HEK293 (cell line): ENCODE results near the gene DIABLO.

ENCODE experiments used
- CTCF ChIA-PET: fragments of 350-600 bp; formaldehyde crosslinking; extraction: SDS; loops from one replicate; lab custom pipeline; 2021; ENCODE audit warnings: antibody characterized with exemption; lab: Yijun Ruan, JAX
- POLR2A ChIA-PET: fragments of 300-600 bp; formaldehyde crosslinking; extraction: SDS; loops from one replicate; lab custom pipeline; 2020; ENCODE audit warnings: antibody characterized with exemption, inconsistent platforms; lab: Yijun Ruan, JAX
- H3K27ac ChIP-seq: fragments of 200-500 bp; sonication (Bioruptor generic); 2 replicates; pipeline ENCODE4 v1.5.1; 2014; ENCODE audit warnings: low read depth, low read length, control low read depth, inconsistent platforms; ENCODE audit errors: extremely low read depth
- H3K36me3 ChIP-seq, 2 experiments: fragments of 200-500 bp in 1 of 2; sonication (Bioruptor generic) in 1 of 2; 1 replicate in 1 of 2; 2 replicates in 1 of 2; pipeline ENCODE4 v1.5.1; 2014 to 2017; ENCODE audit warnings: inconsistent platforms in 2 of 2, low read length in 2 of 2; ENCODE audit not compliant: control insufficient read depth in 2 of 2, insufficient read depth in 1 of 2
- H3K4me1 ChIP-seq: fragments of 200-500 bp; sonication (Bioruptor generic); 2 replicates; pipeline ENCODE4 v1.5.1; 2014; ENCODE audit warnings: mild to moderate bottlenecking, low read length, inconsistent platforms; ENCODE audit not compliant: control insufficient read depth, insufficient read depth
- H3K4me3 ChIP-seq: 2 replicates; pipeline ENCODE4 v1.5.1; 2011; ENCODE audit warnings: low read depth, mild to moderate bottlenecking, control low read depth, low read length, moderate library complexity
- H3K9me3 ChIP-seq: fragments of 200-500 bp; sonication (Bioruptor generic); 2 replicates; pipeline ENCODE4 v1.5.1; 2014; ENCODE audit warnings: low read depth, low read length, inconsistent platforms; ENCODE audit not compliant: control insufficient read depth, insufficient read depth
- FEZF1 ChIP-seq: fragments of 450-650 bp; formaldehyde crosslinking; IDR thresholded peaks from 2 replicates; pipeline ENCODE4 v1.5.1; 2016; ENCODE audit warnings: missing biosample characterization, missing genetic modification characterization
- KLF8 ChIP-seq: fragments of 450-650 bp; formaldehyde crosslinking; IDR thresholded peaks from 2 replicates; pipeline ENCODE4 v1.5.1; 2016; ENCODE audit warnings: missing biosample characterization, missing genetic modification characterization
- TSHZ1 ChIP-seq: fragments of 450-650 bp; formaldehyde crosslinking; IDR thresholded peaks from 2 replicates; pipeline ENCODE4 v1.5.1; 2016; ENCODE audit warnings: missing biosample characterization, missing genetic modification characterization, borderline replicate concordance
- ZBTB1 ChIP-seq: fragments of 450-650 bp; formaldehyde crosslinking; IDR thresholded peaks from 2 replicates; pipeline ENCODE4 v1.5.1; 2016; ENCODE audit warnings: missing biosample characterization, missing genetic modification characterization
- ZFP3 ChIP-seq: fragments of 450-650 bp; formaldehyde crosslinking; IDR thresholded peaks from 2 replicates; pipeline ENCODE4 v1.5.1; 2016; ENCODE audit warnings: low read depth, missing biosample characterization, missing genetic modification characterization
- ZNF10 ChIP-seq: fragments of 450-650 bp; formaldehyde crosslinking; IDR thresholded peaks from 2 replicates; pipeline ENCODE4 v1.5.1; 2017; ENCODE audit warnings: missing biosample characterization, missing genetic modification characterization
- ZNF112 ChIP-seq: fragments of 450-650 bp; formaldehyde crosslinking; IDR thresholded peaks from 2 replicates; pipeline ENCODE4 v1.5.0; 2017; ENCODE audit warnings: missing biosample characterization, missing genetic modification characterization
- ZNF132 ChIP-seq: fragments of 450-650 bp; formaldehyde crosslinking; IDR thresholded peaks from 2 replicates; pipeline ENCODE4 v1.5.1; 2017; ENCODE audit warnings: missing biosample characterization, missing genetic modification characterization, borderline replicate concordance
- ZNF18 ChIP-seq: fragments of 450-650 bp; formaldehyde crosslinking; IDR thresholded peaks from 2 replicates; pipeline ENCODE4 v1.5.1; 2016; ENCODE audit warnings: missing biosample characterization, missing genetic modification characterization
- ZNF391 ChIP-seq: fragments of 450-650 bp; formaldehyde crosslinking; IDR thresholded peaks from 2 replicates; pipeline ENCODE4 v1.5.1; 2016; ENCODE audit warnings: low read depth, missing biosample characterization, missing genetic modification characterization, borderline replicate concordance
- ZNF394 ChIP-seq: fragments of 450-650 bp; formaldehyde crosslinking; IDR thresholded peaks from 2 replicates; pipeline ENCODE4 v1.5.1; 2016; ENCODE audit warnings: missing biosample characterization, missing genetic modification characterization, mild to moderate bottlenecking, moderate library complexity, borderline replicate concordance
- ZNF398 ChIP-seq: fragments of 450-650 bp; formaldehyde crosslinking; IDR thresholded peaks from 2 replicates; pipeline ENCODE4 v1.5.1; 2017; ENCODE audit warnings: missing biosample characterization, missing genetic modification characterization
- ZNF473 ChIP-seq: fragments of 450-650 bp; formaldehyde crosslinking; IDR thresholded peaks from 2 replicates; pipeline ENCODE4 v1.5.1; 2017; ENCODE audit warnings: missing biosample characterization, missing genetic modification characterization
- ZNF529 ChIP-seq: fragments of 450-650 bp; formaldehyde crosslinking; IDR thresholded peaks from 2 replicates; pipeline ENCODE4 v1.5.1; 2017; ENCODE audit warnings: missing genetic modification characterization, missing biosample characterization; ENCODE audit not compliant: insufficient replicate concordance
- ZNF530 ChIP-seq: fragments of 450-650 bp; formaldehyde crosslinking; IDR thresholded peaks from 2 replicates; pipeline ENCODE4 v1.5.1; 2016; ENCODE audit warnings: low read depth, missing biosample characterization, missing genetic modification characterization
- ZNF701 ChIP-seq: fragments of 450-650 bp; formaldehyde crosslinking; IDR thresholded peaks from 2 replicates; pipeline ENCODE4 v1.5.1; 2016; ENCODE audit warnings: missing biosample characterization, missing genetic modification characterization
- ZNF747 ChIP-seq: fragments of 450-650 bp; formaldehyde crosslinking; IDR thresholded peaks from 2 replicates; pipeline ENCODE4 v1.5.1; 2016; ENCODE audit warnings: missing biosample characterization, missing genetic modification characterization
- ZNF768 ChIP-seq: fragments of 450-650 bp; formaldehyde crosslinking; IDR thresholded peaks from 2 replicates; pipeline ENCODE4 v1.5.1; 2018; ENCODE audit warnings: missing biosample characterization, mild to moderate bottlenecking, missing genetic modification characterization
- ZNF776 ChIP-seq: fragments of 450-650 bp; formaldehyde crosslinking; IDR thresholded peaks from 2 replicates; pipeline ENCODE4 v1.5.0; 2017; ENCODE audit warnings: missing biosample characterization, missing genetic modification characterization, borderline replicate concordance
- ZNF785 ChIP-seq: fragments of 450-650 bp; formaldehyde crosslinking; IDR thresholded peaks from 2 replicates; pipeline ENCODE4 v1.5.1; 2016; ENCODE audit warnings: missing biosample characterization, missing genetic modification characterization
- ZNF837 ChIP-seq: fragments of 450-650 bp; formaldehyde crosslinking; IDR thresholded peaks from 2 replicates; pipeline ENCODE4 v1.5.1; 2016; ENCODE audit warnings: missing biosample characterization, missing genetic modification characterization
- ZNF843 ChIP-seq: fragments of 450-650 bp; formaldehyde crosslinking; IDR thresholded peaks from 2 replicates; pipeline ENCODE4 v1.5.1; 2016; ENCODE audit warnings: missing biosample characterization, missing genetic modification characterization
- TF ChIP-seq, protein P1 (sequence below): fragments of 450-650 bp; formaldehyde crosslinking; IDR thresholded peaks from 2 replicates; pipeline ENCODE4 v1.5.1; 2016; ENCODE audit warnings: missing biosample characterization, missing genetic modification characterization, borderline replicate concordance

Gene DIABLO

GRCh38 chr12:122189626-122190475 lies 36.0 kb downstream of the DIABLO start:
- POLR2A ChIA-PET: no interaction called here
- Histone ChIP-seq H3K4me1 (no peaks in the 10 kb centered on the region), H3K27ac (no peak overlapping the region), H3K36me3 (no peaks in the 10 kb centered on the region), H3K9me3 (no peaks in the 10 kb centered on the region), H3K4me3 (no peak overlapping the region)
- CTCF ChIA-PET: interaction anchor here (0.6 to 2.1 kb wide), 21 partner anchors 9 to 855 kb away, joined by 3 to 12 read pairs (median 4); no protein-coding TSS in a partner anchor
- TF ChIP-seq FEZF1 (tag by site-specific recombination): no peak
- TF ChIP-seq ZNF768 (tag by site-specific recombination): no peak
- no peak for TF ChIP-seq ZNF10
- no peak for TF ChIP-seq ZFP3
- TF ChIP-seq ZNF701 (tag by site-specific recombination): no peak
- TF ChIP-seq ZNF785 (tag by site-specific recombination): no peak
- TF ChIP-seq ZNF398 (tag by site-specific recombination): no peak
- no peak for TF ChIP-seq KLF8

DNA sequence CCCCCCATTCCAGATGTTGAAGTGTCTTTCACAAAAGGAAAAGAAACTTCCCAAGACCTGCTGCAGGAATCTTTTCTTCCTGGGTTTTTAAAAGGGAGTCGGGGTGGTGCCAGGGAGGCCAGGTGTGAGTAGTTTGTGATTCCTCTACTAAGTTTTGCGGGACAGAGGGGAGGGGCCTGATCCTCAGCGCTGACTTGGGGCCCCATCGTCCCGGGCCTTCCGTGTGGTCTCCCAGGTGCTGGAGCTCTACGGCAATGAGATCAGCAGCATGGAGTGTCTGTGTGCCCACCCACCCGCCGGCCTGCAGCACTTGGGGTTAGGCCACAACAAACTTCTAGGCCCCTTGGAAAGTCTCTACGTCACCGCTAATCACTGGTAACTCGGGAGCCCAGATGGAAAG lies 38.4 kb downstream of the DIABLO start:
- H3K4me1 ChIP-seq: no peaks in the 10 kb centered on the region
- ChIA-PET POLR2A (no interaction called here), CTCF (interaction anchor here (2.3 kb wide), 1 partner anchor 133 kb away, joined by 8 read pairs; no protein-coding TSS in a partner anchor)
- no peaks in the 10 kb centered on the region for H3K36me3 ChIP-seq
- no peak overlapping the region for H3K4me3 ChIP-seq
- TF ChIP-seq ZNF112 (tag by site-specific recombination) (no peak), ZNF394 (no peak), ZNF391 (no peak), ZNF530 (tag by site-specific recombination) (no peak), ZBTB1 (tag by site-specific recombination) (no peak), ZNF529 (tag by site-specific recombination) (no peak), ZNF843 (tag by site-specific recombination) (no peak), ZNF473 (tag by site-specific recombination) (no peak)
- TF ChIP-seq, all 188 proteins: peak for 0
- Histone ChIP-seq H3K9me3 (no peaks in the 10 kb centered on the region), H3K27ac (no peak overlapping the region)

DNA sequence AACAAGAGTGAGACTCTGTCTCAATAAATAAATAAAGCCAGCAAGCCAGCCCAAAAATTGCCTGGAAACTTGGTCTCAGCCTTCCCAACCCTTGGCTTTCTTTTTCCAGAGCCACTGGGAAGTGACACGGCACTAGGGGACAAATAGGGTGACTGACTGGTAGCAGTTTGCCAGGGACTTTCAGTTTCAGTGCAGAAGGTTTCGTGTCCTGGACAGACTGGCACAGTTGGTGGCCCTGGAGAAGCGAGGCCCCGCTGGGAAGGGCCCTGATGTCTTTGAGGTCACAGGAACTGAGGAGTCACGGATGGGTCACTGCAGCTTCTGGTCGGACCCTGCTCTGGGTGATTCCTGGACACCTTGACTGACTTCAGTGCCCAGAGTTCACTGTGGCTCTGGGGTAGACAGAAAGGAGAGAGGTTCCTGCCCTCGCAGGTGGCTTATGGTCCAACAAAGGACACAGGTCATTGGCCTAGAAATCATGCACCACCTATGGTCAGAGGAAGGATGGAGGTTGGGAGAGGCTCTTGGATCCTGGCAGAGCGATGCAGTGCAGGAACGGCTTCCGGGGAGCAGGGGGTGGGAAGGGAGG lies 40.3 kb downstream of the DIABLO start:
- CTCF ChIA-PET: no interaction called here
- POLR2A ChIA-PET: no interaction called here
- H3K27ac ChIP-seq: no peak overlapping the region
- H3K9me3 ChIP-seq: no peaks in the 10 kb centered on the region
- H3K4me1 ChIP-seq: no peaks in the 10 kb centered on the region
- H3K36me3 ChIP-seq: no peaks in the 10 kb centered on the region
- no peak overlapping the region for H3K4me3 ChIP-seq
- TF ChIP-seq ZNF132: no peak
- TF ChIP-seq, protein P1, sequence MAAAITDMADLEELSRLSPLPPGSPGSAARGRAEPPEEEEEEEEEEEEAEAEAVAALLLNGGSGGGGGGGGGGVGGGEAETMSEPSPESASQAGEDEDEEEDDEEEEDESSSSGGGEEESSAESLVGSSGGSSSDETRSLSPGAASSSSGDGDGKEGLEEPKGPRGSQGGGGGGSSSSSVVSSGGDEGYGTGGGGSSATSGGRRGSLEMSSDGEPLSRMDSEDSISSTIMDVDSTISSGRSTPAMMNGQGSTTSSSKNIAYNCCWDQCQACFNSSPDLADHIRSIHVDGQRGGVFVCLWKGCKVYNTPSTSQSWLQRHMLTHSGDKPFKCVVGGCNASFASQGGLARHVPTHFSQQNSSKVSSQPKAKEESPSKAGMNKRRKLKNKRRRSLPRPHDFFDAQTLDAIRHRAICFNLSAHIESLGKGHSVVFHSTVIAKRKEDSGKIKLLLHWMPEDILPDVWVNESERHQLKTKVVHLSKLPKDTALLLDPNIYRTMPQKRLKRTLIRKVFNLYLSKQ (tag by site-specific recombination): no peak
- no peak for TF ChIP-seq ZNF776 (tag by site-specific recombination)
- TF ChIP-seq ZNF18: no peak
- no peak for TF ChIP-seq TSHZ1 (tag by site-specific recombination)
- TF ChIP-seq ZNF747: no peak
- no peak for TF ChIP-seq ZNF837 (tag by site-specific recombination)
